ENCODE results near the gene MPEG1.

MPEG1 gene

DNA sequence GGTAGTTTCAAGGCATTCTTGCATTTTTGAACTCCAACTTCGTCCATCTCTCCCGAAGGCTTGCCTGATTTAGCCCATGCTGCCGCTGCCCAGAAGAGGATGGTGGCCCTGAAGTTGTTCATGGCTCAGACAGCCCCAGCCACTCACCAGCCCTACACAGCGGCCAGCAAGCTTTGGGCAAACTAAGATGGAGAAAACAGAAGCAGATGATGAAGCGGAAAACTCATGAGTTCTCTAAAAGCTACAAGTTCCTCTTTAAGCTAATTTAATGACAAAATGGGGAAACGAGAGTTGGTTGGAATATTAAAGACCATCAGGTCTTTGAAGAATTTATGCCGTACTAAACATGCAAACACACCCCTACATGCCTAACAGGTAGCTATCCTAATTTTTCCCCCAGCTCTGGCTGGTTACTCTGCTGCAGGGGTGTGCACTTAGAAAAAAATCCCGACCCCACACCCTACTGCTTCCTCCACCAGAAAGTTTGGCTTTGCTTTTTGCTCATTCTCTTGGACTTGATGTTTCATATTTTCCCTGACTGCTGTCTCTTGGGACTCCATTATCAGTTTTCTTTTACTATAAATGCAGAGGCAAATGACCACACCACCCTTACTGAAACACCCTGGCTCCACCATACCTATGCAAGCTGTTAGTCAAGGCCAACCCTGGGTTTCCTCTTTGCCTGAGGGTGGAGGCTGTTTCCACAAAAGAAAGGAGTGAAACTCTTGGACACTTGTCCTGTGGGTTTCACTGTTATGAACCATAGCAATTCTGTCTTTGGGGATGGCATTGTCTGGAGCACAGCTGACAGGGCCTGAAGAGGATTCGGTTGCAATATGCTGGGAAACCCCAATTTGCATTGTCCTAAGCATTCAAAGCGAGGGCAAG, at the start of gene MPEG1:
TSS of gene MPEG1 (minus strand) at position 184 of the 888 bp plus-strand sequence. CDS start at position 122, 62 bp downstream.
- TF ChIP-seq EP300 (IDR thresholded peaks at IDR 0.05; ENCODE audit: borderline replicate concordance) (no peak), NFIC (IDR thresholded peaks at IDR 0.05) (no peak), TEAD4 (IDR thresholded peaks at IDR 0.05) (no peak), TCF12 (IDR thresholded peaks at IDR 0.05; ENCODE audit: low read depth) (no peak), FOXM1 (IDR thresholded peaks at IDR 0.05; ENCODE audit: borderline replicate concordance, low read depth) (no peak), RAD21 (IDR thresholded peaks at IDR 0.05; ENCODE audit: low read depth) (no peak), TAF1 (IDR thresholded peaks at IDR 0.05; ENCODE audit: low read depth) (no peak), YY1 (IDR thresholded peaks at IDR 0.05; ENCODE audit: low read depth) (no peak), CEBPB (IDR thresholded peaks at IDR 0.05) (no peak), ZBTB7A (IDR thresholded peaks at IDR 0.05; ENCODE audit: low read depth) (no peak), EGR1 (IDR thresholded peaks at IDR 0.05) (no peak), CREB1 (IDR thresholded peaks at IDR 0.05; ENCODE audit: low read depth) (no peak)
- TF ChIP-seq, protein P1, sequence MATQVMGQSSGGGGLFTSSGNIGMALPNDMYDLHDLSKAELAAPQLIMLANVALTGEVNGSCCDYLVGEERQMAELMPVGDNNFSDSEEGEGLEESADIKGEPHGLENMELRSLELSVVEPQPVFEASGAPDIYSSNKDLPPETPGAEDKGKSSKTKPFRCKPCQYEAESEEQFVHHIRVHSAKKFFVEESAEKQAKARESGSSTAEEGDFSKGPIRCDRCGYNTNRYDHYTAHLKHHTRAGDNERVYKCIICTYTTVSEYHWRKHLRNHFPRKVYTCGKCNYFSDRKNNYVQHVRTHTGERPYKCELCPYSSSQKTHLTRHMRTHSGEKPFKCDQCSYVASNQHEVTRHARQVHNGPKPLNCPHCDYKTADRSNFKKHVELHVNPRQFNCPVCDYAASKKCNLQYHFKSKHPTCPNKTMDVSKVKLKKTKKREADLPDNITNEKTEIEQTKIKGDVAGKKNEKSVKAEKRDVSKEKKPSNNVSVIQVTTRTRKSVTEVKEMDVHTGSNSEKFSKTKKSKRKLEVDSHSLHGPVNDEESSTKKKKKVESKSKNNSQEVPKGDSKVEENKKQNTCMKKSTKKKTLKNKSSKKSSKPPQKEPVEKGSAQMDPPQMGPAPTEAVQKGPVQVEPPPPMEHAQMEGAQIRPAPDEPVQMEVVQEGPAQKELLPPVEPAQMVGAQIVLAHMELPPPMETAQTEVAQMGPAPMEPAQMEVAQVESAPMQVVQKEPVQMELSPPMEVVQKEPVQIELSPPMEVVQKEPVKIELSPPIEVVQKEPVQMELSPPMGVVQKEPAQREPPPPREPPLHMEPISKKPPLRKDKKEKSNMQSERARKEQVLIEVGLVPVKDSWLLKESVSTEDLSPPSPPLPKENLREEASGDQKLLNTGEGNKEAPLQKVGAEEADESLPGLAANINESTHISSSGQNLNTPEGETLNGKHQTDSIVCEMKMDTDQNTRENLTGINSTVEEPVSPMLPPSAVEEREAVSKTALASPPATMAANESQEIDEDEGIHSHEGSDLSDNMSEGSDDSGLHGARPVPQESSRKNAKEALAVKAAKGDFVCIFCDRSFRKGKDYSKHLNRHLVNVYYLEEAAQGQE (IDR thresholded peaks at IDR 0.05; ENCODE audit: low read depth): no peak
- TF ChIP-seq, protein P2, sequence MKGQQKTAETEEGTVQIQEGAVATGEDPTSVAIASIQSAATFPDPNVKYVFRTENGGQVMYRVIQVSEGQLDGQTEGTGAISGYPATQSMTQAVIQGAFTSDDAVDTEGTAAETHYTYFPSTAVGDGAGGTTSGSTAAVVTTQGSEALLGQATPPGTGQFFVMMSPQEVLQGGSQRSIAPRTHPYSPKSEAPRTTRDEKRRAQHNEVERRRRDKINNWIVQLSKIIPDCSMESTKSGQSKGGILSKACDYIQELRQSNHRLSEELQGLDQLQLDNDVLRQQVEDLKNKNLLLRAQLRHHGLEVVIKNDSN (IDR thresholded peaks at IDR 0.05): no peak
- TF ChIP-seq, protein P3, sequence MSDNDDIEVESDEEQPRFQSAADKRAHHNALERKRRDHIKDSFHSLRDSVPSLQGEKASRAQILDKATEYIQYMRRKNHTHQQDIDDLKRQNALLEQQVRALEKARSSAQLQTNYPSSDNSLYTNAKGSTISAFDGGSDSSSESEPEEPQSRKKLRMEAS (IDR thresholded peaks at IDR 0.05): no peak

DNA sequence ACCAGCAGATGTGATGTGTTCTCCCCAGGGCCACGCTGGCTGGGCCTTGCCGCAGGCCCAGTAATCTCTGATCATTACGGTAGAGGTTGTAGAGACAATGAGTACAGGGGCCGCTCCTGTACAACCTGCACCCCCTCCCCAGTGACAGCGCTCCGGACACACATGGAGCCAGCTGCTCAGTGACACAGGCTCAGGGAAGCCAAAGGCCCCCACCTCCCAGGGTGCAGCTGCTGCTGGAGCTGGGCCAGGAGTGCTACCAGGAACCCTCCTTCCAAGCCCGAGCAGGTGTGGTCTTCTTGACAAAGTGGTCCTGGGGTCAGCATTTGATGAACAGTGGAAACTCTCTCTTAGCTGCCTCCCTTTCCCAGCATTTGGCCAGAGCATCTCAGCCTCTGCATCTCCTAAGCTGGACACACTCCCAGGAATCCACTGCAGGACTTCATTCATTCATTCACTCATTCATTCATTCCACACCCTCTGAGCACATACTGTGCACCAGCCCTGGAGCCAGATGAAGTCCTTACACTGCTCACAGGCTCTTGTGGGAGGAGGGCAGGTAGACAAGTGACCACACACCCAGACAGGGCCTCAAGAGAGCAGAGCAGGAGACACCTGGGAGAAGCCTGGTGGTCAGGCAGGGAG, 49.6 kb upstream of the MPEG1 start:
- TF ChIP-seq NFIC (IDR thresholded peaks at IDR 0.05): no peak
- no peak for TF ChIP-seq EP300 (IDR thresholded peaks at IDR 0.05; ENCODE audit: borderline replicate concordance)
- no peak for TF ChIP-seq YY1 (IDR thresholded peaks at IDR 0.05; ENCODE audit: low read depth)
- no peak for TF ChIP-seq TEAD4 (IDR thresholded peaks at IDR 0.05)
- TF ChIP-seq TCF12 (IDR thresholded peaks at IDR 0.05; ENCODE audit: low read depth): no peak
- no peak for TF ChIP-seq TAF1 (IDR thresholded peaks at IDR 0.05; ENCODE audit: low read depth)

- TF ChIP-seq CEBPB (IDR thresholded peaks at IDR 0.05) (no peak), TEAD4 (IDR thresholded peaks at IDR 0.05) (no peak), EGR1 (IDR thresholded peaks at IDR 0.05) (no peak), YY1 (IDR thresholded peaks at IDR 0.05; ENCODE audit: low read depth) (no peak), RAD21 (IDR thresholded peaks at IDR 0.05; ENCODE audit: low read depth) (no peak), TCF12 (IDR thresholded peaks at IDR 0.05; ENCODE audit: low read depth) (no peak), EP300 (IDR thresholded peaks at IDR 0.05; ENCODE audit: borderline replicate concordance) (no peak), FOXM1 (IDR thresholded peaks at IDR 0.05; ENCODE audit: borderline replicate concordance, low read depth) (no peak), ZBTB7A (IDR thresholded peaks at IDR 0.05; ENCODE audit: low read depth) (no peak), TAF1 (IDR thresholded peaks at IDR 0.05; ENCODE audit: low read depth) (no peak), CREB1 (IDR thresholded peaks at IDR 0.05; ENCODE audit: low read depth) (no peak), NFIC (IDR thresholded peaks at IDR 0.05) (no peak)
- TF ChIP-seq, protein P2 (IDR thresholded peaks at IDR 0.05): no peak
- TF ChIP-seq, protein P3 (IDR thresholded peaks at IDR 0.05): no peak
- TF ChIP-seq, protein P1 (IDR thresholded peaks at IDR 0.05; ENCODE audit: low read depth): no peak
Measured at GRCh38 chr11:59261150-59261549, 48.4 kb upstream of the MPEG1 start.

DNA sequence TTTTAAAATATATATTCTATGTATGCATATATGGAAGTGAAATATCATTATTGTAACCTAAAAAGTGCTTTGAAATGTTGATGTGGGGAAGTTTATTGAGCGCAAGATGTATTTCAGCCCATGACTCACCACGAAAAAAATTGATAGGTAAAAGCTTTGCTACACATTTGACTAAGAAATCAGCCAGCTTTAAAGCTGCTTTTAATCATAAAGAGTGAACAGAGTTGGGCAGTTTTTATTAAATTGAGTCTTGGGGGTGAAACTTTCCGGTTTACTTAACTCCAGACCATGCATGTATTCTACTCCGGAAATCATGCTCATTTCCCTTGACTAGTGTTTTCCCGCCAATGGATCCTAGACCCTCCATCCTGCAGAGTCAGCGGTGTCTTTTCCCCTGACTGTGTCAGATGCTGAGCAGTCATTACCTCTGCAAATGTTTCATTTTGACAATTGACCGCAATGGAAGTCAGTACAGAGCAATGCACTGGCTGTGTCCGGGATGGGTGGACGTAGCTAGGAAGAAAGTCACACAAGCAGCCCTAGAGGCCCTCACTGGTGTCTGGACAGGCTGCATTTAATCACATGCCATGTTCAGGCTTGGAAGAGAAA, 47.2 kb upstream of the MPEG1 start:
- TF ChIP-seq TCF12 (IDR thresholded peaks at IDR 0.05; ENCODE audit: low read depth) (no peak), ZBTB7A (IDR thresholded peaks at IDR 0.05; ENCODE audit: low read depth) (no peak), CREB1 (IDR thresholded peaks at IDR 0.05; ENCODE audit: low read depth) (no peak)

DNA sequence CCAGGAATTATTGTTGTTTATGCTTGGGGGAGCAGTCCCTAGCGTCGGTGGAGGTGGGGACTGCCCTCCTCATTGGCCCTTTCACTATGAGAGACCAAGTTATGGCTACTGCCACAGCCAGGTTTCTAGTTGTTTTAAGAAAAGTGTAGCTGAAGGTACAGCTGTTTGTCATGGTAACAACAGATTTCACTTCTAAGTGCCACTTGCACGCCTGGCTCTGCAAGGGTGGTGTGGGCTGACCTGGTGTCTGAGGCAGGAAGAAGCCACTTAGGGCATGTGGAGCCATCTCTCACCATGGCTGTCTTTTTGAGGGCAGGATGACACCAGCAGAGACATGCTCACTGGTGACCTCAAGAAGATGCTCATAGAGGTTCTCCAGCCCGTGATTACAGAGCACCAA, 46.3 kb upstream of the MPEG1 start:
- TF ChIP-seq TEAD4 (IDR thresholded peaks at IDR 0.05) (no peak), NFIC (IDR thresholded peaks at IDR 0.05) (no peak), EGR1 (IDR thresholded peaks at IDR 0.05) (no peak), FOXM1 (IDR thresholded peaks at IDR 0.05; ENCODE audit: borderline replicate concordance, low read depth) (no peak), YY1 (IDR thresholded peaks at IDR 0.05; ENCODE audit: low read depth) (no peak), ZBTB7A (IDR thresholded peaks at IDR 0.05; ENCODE audit: low read depth) (no peak), TCF12 (IDR thresholded peaks at IDR 0.05; ENCODE audit: low read depth) (no peak), EP300 (IDR thresholded peaks at IDR 0.05; ENCODE audit: borderline replicate concordance) (no peak), CEBPB (IDR thresholded peaks at IDR 0.05) (no peak), CREB1 (IDR thresholded peaks at IDR 0.05; ENCODE audit: low read depth) (no peak)
- TF ChIP-seq, protein P1 (IDR thresholded peaks at IDR 0.05; ENCODE audit: low read depth): no peak
- TF ChIP-seq, protein P3 (IDR thresholded peaks at IDR 0.05): no peak
- TF ChIP-seq, protein P2 (IDR thresholded peaks at IDR 0.05): no peak

Data from Ishikawa (cell line).